ENCODE measurements around the gene CYP17A1.

GRCh38 chr10:102785818-102786217 lies 51.4 kb downstream of the CYP17A1 start:
- TF ChIP-seq SUZ12 (IDR thresholded peaks at IDR 0.05; ENCODE audit: extremely low read depth, insufficient read depth, insufficient read length) (no peak), YY1 (IDR thresholded peaks at IDR 0.05; ENCODE audit: insufficient read depth, insufficient read length) (no peak), ZNF274 (IDR thresholded peaks at IDR 0.05; ENCODE audit: low read depth, low read length) (no peak)
